ENCODE data around the gene NR3C1.

DNA sequence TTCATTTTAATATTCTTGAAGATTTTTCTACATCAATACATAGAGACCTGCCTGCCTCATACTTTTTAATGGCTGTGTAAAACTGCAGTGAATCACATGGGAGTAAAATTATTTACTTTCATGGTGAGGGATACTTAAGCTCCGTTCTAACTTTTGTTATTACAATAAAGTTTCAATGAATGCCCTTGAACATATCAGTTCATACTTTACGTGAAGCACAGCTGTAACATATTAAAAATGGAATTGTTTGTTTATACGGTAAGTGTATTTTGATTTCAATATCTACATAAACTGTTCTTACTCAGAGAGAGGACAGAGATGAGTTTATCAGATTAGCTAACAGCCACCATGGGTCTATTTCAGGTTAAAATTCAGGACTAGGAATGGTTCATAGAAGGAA, 155.1 kb downstream of the NR3C1 start:
- no peak for TF ChIP-seq CTCF (IDR thresholded peaks at IDR 0.05)
- no peak for TF ChIP-seq EZH2 (IDR thresholded peaks at IDR 0.05)
- TF ChIP-seq EZH2phosphoT487 (IDR thresholded peaks at IDR 0.05) = no peak

Measured in neural progenitor cell (in vitro differentiated cells).